HuH-7 (cell line): ENCODE data around the gene TTC7B.

Experiments used
- DNase-seq: peaks from one replicate; pipeline ENCODE4 v3.0.0; 2011; ENCODE audit warnings: low spot score

The TTC7B gene

DNA sequence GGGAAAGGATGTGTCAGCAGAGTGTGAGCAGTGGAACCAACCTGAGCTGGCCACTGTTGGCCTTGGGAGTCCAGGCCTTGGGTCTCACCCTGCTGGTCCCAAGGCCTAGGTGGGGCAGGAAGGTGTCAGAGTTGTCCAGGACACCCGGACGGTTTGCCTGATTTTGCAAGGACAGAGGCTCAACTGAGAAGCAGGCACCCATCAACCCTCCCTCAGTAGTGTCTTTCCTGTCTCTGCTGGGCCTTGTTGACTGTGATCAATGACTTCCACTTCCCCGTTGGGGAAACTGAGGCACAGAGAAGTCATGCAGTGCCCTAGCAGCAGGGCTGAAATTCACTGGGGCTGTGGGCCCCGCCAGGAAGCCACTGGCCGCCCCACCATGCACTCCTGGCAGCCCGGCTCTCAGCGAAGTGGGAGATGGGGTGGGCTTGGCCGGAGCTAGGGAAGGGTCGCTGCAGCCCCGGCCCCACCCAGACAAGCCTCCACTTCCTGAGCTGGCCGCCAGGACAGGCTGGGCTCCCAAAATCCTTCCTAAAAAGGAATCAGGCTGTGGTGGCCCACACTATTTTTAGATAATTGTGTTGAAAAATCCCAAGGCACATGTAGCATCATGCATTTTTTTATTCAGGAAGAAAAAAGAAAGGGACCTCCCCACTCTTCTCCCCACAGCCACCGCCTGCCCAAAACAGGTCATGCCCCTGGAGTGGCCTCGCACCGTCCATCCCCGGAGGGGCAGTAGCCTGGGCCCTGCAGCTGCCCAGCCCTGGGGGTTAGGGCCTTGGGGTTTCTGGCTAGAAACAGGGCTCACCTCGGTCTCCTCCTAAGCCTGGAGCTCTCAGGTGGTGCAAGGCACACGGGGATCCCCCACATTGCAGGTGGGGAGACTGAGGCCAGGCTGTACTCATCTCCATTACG is 292.0 kb downstream of the TTC7B start:
- no peak for DNase-seq

DNA sequence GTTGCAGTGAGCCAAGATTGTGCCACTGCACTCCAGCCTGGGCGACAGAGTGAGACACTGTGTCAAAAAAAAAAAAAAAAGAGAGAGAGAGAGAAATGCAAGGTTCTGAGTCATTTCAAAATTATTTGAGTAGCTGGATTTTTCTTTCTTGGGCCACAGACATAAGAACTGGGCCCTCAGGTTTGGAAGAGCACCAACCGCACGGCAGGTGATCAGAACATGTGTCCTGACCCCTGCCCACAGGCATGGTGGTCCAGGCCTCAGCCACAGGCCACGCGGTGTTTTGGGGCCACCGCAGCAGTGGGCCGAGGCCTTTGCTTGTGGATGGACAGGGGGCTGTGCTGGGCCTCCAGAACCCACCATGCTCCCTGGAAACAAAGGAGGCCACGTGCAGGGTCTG is 292.7 kb downstream of the TTC7B start:
- DNase-seq = no peak

DNA sequence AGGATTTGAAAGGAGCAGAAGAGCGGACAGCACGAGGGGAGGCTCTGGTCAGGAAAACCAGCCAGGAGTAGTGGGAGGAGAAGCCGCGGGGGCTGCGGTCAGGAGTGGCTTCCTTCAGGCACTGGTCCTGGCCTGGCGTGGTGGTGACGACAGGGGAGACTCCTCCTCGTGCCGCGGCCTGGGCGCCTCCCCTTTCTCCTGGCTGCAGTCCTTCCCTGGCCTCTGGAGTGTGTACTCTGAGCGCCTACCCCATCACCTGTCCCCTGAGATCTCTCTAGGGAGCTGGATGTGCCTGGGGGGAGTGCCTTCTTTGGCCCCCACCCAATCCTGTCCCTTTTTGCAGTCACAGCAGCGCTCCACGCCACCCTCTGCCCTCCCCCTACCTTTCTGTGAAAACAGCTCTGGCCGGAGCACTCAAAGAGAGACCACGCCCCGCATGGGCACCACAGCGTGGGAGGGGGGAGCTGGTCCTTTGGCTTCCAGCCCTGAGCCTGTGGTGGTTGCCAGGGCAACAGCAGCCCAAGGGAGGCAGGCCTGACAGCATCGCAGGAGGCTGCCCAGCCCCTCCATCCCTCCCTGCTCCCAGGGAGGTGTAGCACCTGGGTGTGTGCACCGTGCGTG is 293.5 kb downstream of the TTC7B start:
- DNase-seq = no peak

DNA sequence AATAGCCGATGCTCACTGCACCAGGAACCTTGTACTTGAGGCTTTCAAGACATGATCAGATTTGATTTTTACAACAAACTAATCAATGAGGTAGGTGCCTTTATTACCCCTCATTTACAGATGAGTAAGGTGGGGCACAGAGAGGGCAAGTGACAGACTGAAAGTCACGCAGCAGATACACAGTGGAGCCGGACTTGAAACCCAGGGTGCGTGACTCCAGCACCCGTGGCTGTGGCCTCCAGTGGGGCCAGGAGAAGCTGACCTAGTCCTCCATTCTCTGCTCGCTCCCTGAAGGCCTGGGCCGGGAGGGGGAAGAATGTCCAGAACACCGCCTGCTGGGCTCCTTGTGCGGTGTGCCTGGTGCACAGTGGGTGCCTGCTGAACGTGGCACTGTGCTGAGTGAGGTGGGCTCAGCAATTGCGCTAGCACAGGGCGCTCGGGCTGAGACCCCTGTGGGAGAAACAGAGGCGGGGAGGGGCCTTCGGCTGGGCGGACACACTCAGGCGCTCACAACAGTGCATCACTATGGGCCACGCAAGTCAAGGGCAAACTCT is 294.2 kb downstream of the TTC7B start:
- no peak for DNase-seq

DNA sequence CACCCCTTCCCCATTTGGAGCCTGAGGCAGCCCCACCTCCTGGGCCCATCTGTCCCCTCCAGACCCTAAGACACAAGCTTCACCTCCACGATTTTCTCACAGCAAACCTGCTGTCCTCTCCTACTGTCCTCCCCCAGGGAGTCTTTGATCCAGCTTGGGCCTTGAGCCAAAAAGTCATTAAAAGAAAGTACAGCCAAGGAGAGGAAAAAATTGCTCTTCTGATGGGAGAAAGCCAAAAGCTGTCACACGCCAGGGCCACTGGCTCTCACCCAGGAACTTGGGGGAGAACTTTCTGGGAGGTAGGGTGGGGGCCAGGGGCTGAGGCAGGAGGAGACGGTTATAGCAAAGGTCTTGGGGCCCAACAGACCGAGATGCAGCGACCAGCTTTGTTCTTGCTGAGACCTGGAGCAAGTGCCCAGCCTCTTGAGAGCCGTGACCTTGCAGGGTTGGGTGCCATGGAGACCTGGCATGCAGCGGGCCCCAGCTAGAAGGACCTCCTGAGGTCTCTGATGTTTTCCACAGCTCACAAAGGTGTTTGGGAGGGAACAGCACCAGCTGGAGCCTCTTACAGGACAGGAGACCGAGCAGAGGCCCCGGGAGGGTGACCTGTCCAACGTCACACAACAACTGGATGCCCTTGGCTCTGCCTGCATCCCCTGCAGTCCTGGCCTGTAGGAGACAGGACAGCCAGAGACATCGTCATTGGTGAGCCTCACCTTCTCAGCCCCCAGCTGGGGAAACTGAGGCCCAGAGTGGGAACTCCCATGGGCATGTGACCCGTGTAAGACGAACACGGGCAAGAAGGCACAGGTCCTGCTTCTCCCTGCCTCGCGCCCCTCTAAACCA is 294.9 kb downstream of the TTC7B start:
- DNase-seq = no peak

DNA sequence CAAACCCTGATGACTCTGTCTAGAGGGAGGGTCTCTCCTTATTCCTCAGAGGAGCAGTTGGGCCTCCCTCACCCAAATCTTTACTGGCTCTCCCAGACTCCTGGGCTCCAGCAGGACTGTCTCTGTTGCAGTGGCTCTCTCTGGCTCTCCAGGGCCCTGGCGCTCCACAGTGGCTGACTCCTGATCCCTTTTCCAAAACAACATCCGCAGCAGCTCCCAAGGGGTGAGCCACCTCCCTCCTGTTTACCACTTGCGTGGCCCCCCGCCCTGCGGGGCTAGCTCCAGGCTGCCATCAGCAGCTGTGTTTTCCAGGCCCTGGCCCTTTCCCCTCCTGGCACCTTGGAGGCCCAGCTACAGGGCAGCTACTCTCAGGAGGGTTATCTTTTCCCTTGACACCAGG is 295.9 kb downstream of the TTC7B start:
- DNase-seq = no peak

DNA sequence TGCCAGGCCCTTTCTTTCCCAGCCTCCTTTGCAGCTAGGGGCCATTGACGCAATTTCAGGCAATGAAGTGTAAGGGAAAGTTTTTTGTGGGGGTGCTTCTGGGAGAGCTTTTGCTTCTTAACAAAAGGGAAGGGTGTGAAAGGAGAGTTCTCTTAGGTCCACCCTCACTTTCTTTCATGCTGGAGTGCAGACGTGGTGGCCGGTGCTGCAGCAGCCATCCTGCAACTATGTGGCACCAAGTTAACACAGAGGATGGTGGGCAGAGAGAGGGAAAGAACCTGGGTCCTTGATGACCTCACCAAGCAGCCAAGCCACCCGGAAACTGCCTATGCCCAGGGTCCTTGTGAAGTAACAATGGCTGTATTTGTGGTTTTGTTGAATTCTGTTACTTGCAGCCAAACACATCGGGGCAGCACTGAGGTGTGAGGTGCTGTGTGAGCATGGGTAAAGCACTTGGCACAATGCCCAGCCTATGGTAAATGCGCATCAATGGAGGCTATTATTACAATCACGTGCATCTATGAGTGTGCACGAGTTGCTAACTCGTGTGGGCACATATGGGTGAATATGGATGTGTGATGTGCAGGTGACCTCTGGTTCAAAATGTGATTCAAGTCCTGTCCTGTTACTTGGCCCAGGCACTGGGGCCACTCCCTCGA is 296.8 kb downstream of the TTC7B start:
- no peak for DNase-seq

DNA sequence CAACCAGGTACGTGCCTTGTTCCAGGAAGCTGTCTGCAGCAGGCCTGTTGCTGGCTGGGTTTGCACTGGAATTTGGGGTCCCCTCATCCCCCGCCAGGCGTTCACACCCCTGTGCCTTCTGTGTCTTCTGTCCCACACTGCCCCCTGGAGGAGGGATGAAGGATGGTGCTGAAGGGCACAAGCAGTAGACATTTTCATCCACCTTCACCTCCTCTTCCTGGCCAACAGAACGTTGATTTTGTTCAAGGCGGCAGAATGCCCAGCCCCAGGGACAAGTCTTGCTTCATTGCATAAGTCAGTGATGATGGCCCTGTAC is 297.3 kb downstream of the TTC7B start:
- peak; percentile 61 for DNase-seq

DNA sequence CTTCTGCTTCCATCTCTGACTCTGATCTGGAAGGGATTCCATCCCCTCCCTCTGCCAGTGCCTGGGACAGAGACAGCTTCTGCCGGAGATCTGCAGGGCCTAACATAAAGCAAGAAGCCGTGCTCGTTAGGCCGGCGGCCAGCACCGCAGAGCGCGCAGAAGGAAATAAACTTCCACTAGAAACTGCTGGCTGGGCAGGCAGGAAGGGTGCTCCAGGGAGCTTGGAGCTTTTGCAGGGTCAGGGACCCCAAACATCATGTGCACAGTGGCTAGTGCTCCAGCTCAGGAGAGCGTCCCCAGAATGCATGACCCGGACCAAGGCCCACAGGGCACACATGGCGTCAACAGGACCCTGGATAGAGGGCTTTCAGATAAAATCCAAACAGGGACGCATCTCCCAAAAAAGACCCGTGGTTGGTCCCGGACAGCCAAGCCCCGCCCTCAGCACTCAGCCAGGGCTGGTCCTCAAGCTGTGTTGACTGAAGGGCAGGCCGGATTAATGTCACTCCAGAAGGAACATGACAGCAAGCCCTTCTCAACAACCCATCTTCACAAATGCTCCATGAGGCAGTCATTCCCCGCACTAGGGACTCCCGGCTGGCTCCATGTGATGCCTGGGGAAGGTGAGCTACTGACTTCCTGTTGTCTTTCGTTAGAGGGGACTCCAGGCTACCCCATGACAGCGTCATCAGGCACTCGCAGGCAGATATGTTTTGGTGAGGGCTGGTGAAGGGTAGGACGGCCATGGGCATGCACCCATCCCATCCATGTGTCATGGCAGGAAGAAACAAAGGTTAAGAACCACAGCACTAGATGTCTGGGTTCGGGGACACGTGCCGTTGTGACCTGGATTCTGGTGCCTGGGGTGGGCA is 297.9 kb downstream of the TTC7B start:
- DNase-seq = no peak

DNA sequence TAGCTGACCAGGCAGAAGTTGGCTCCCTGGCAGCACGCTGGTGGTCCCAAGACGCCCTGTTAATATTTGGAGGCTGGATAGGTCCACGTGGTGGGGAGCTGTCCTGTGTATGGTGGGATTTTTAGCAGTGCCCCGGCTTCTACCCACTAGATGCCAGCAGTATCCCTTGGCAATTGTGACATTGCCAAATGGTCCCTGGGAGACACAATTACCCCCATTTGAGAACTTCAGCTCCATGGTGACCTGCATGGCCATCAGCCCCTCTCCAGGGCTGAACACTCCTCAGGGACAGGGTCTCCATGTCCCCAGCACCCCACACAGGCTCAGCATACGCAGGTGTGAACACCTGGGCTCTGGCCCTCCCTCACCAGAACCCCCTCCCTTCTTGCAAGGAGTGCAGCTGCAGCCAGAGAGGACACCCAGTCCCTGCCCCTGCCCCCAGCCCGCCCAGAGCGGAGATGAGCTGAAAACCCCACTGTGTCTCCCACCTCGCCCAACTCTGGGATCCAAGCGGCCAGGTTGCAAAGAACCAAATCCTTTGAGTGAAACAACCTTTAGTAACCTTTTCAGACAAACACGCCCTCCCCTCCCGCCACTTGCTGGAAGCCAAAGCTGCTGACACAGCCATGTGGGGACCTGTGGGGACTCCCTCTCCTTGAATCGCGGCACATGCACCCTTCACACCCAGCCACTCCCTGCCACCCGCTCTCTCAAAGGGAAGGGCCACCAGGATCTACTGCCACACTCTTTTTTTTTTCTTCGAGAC is 299.0 kb downstream of the TTC7B start:
- no peak for DNase-seq

DNA sequence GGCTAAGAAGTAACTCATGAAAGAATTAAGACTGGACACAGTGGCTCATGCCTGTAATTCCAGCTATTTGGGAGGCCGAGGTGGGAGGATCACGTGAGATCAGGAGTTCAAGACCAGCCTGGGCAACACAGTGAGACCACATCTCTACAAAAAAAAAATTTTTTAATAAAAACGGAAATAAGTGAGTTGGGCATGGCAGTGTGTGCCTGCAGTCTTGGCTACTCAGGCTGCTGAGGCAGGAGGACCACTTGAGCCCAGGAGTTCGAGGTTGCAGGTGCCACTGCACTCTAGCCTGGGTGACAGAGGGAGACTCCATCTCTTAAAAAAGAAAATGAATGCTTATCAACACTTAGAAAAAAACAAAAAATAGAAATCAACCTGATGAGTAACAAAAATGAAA is 301.7 kb downstream of the TTC7B start:
- DNase-seq = no peak

DNA sequence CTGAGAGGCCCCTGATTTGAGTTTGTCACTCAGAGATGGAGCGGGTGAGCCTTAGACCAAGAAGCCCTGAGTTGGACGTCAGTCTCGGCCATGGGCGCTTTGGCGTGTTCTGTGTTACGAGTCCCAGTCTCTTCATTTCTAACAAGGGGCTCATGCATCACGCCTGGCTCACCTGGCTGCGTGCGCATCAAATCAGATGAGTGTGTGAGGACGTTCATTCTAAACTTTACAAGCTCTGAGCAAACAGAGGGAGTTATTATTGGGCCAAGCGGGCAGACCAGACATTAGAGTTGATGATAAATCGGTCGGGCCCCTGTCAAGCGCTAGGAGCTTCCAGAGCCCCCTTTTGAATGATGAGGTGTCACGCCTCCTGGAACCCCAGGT is 302.2 kb downstream of the TTC7B start:
- peak; percentile 54 for DNase-seq

DNA sequence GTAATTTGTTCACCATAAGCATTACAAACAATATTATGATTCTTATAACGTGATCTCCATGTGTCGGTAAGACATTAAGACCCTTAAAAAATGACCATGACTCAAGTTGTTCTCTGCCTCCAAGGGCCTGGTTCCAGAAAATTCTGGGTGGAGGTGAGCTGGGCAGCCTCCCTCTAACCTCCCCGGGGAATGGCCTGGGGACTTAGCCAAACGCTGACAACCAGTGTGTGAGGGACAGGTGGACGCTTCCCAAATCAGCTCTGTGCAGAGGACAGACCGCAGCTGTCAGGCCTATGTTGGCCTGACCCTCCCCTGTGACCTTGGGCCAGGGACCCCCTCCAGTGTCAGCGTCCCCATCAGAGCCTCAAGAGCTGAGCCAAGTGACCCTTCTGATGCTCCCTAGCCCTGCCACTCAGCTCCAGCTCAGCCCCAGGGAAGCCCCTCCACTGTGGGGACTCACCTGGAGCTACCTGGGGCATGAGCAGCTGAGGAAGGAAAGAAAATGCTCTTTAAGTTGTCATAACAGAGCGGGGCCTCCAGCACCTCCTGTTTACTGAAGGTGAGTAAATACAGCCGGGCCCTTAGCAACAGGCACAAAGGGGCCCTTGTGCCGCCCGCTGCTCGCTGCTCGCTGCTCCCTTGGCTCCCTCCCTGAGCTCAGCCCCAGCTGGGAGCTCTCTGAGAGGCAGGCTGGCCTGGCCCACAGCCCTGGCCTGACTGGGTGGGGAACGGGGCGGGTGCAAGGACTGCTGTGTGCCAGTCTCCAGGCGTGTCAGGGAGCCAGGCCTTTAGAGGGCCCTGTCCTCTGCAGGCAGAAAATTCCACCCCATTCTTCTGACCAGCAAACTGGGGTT is 302.8 kb downstream of the TTC7B start:
- DNase-seq = peak; percentile 88

DNA sequence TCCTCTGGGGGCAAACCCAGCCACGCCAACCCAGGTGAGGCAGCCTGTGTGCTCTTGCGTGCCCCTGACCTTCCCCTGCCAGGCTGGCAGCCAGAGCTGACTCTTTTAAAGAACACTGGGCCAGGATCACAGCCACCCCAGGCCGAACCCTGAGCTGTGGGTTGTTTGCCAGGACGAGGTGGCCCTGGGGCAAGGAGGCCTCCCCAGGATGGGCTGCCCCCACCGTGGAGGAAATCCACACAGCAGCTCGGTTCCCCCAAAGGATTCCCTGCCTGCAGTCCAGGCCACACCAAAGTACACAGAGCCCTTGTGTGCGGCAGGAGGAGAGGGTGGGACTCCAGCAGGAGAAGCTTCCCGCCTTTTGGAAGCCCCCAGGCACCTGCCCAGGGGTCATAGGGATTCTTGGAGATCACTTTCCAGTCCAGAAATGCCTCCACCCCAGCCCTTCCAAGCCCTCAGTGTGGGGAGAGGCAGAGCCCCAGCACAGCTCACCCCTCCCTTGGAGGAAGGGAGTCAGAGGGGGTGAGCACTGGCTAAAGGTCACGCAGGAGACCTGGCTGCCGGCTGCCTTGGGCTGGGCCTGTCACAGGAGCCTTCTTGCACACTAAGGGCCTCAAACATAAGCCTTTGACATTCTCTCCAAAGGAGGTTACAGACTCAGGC is 303.8 kb downstream of the TTC7B start:
- DNase-seq = no peak

DNA sequence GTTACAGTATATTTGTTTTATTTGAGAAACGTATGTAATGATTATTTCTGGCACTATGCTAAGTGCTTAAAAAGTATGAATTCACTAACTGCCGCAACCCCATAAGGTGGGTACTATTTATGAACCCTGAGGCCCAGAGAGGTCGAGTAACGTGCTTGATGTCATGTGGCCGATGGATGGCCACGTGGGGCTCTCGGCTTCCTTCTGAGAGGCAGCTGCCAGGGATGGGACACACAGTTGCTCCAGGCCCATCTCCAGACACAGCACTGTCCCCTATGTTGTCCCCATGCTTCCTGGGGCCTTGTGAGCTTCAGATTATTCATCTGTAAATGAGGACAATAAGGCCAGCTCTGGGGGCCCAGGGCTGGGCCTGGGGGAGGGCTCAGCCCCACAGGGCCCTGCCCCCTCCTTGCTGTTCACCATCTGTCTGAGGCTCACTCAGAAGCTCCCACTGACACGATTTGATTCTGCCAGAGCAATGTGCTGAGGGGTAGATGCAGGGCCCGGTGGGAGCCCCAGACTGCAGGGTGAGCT is 304.4 kb downstream of the TTC7B start:
- DNase-seq = no peak

DNA sequence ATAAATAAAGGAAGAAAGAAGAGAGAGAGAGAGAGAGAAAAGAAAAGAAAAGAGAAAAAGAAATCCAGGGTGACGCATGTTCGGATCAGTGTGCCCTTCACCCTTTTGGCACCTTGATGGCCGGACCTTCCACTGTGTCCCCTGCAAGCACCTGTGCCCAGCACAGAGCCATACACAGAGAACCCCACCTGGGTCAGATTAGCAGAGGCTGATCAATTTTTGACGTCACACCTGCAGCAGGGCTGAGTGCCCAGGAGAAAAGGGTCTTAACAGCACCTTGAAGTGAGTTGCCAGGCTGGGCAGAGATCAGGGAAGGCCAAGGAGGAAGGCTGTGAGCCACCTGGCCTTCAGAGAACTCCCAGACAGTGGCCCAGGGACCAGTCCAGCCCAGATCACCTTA is 305.0 kb downstream of the TTC7B start:
- no peak for DNase-seq

DNA sequence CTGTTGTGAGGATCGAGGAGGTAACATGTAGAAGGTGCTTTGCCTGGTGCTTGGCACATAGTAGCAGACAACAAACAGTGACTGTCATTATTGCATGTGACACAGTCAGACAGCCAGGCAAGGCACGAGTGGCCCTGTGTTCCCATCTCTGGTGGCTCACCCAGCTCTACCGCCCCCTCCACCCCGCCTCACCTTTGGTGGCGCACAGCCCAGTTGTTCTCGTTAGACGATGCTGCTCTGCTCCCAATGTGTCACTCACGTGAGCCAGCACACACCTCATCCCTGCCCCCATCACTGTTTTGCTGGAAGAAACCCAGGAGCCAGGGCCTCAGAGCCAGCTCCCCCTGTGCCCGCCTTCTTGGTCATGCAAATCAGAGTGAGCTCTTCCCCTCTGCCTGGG is 306.1 kb downstream of the TTC7B start:
- no peak for DNase-seq

DNA sequence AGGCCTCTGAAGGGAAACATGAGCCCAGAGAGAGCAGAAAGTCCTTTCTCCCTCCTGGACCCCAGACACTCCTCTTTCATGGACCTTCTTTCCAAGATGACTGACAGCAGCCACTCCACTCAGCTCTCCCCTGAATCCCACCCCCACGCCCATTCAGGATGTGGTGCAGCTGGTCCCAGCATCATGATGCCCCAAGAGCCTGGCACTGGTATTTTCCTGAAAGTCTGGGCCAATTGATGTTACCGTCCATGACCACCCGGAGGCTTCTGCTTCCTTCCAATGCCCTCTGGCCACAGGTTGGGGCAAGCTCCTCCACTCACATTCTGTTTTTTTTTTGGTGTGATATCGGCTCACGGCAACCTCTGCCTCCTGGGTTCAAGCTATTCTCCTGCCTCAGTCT is 306.8 kb downstream of the TTC7B start:
- no peak for DNase-seq
